Trophoblast cell (in vitro differentiated cells and primary cell): Measurements from ENCODE around the gene LMAN2.
A peak's percentile ranks its signal among the peaks of the same experiment; 100 is the strongest.

Experiments
- DNase-seq, 2 donors: peaks; one replicate each; pipeline ENCODE4 v3.0.0-alpha.2; 2016
- H2AFZ ChIP-seq: 2 replicates; pipeline ENCODE4 v1.6.1; 2013; ENCODE audit warnings: low read length, moderate library complexity, mild to moderate bottlenecking; ENCODE audit not compliant: insufficient read depth, poor library complexity
- H2AK5ac ChIP-seq: 2 replicates; pipeline ENCODE4 v1.6.1; 2013; ENCODE audit warnings: mild to moderate bottlenecking, low read length
- H2BK120ac ChIP-seq: 2 replicates; pipeline ENCODE4 v1.6.1; 2013; ENCODE audit warnings: low read length, mild to moderate bottlenecking, moderate library complexity; ENCODE audit not compliant: insufficient read depth, poor library complexity
- H2BK12ac ChIP-seq: 2 replicates; pipeline ENCODE4 v1.6.1; 2013; ENCODE audit warnings: mild to moderate bottlenecking, low read length, moderate library complexity
- H2BK5ac ChIP-seq: 2 replicates; pipeline ENCODE4 v1.6.1; 2013; ENCODE audit warnings: low read length, low read depth, moderate library complexity, mild to moderate bottlenecking; ENCODE audit not compliant: poor library complexity
- H3K14ac ChIP-seq: 2 replicates; pipeline ENCODE4 v1.6.1; 2013; ENCODE audit warnings: mild to moderate bottlenecking, low read length
- H3K18ac ChIP-seq: 2 replicates; pipeline ENCODE4 v1.6.1; 2013; ENCODE audit warnings: mild to moderate bottlenecking, low read length
- H3K23ac ChIP-seq: 2 replicates; pipeline ENCODE4 v1.6.1; 2013; ENCODE audit warnings: low read length
- H3K27ac ChIP-seq: 2 replicates; pipeline ENCODE4 v1.5.1; 2013; ENCODE audit warnings: low read depth, mild to moderate bottlenecking, inconsistent platforms, low read length, moderate library complexity
- H3K27me3 ChIP-seq: 2 replicates; pipeline ENCODE4 v1.6.1; 2013; ENCODE audit warnings: inconsistent platforms, mild to moderate bottlenecking, low read length, moderate library complexity; ENCODE audit not compliant: insufficient read depth
- H3K36me3 ChIP-seq, 2 experiments: 1 replicate in 1 of 2; 2 replicates in 1 of 2; pipeline ENCODE4 v1.6.1; 2013; ENCODE audit warnings: low read length in 2 of 2, mild to moderate bottlenecking in 2 of 2, moderate library complexity in 1 of 2; ENCODE audit not compliant: insufficient read depth in 2 of 2, control insufficient read depth in 1 of 2
- H3K4ac ChIP-seq: 2 replicates; pipeline ENCODE4 v1.6.1; 2013; ENCODE audit warnings: low read depth, mild to moderate bottlenecking, low read length, moderate library complexity
- H3K4me1 ChIP-seq, 2 experiments: 1 replicate in 1 of 2; 2 replicates in 1 of 2; pipeline ENCODE4 v1.6.1; 2013; ENCODE audit warnings: low read length in 2 of 2, mild to moderate bottlenecking in 2 of 2, moderate library complexity in 1 of 2; ENCODE audit not compliant: insufficient read depth in 2 of 2, control insufficient read depth in 1 of 2
- H3K4me2 ChIP-seq: 2 replicates; pipeline ENCODE4 v1.6.1; 2013; ENCODE audit warnings: inconsistent platforms, mild to moderate bottlenecking, low read length, moderate library complexity
- H3K4me3 ChIP-seq: 2 replicates; pipeline ENCODE4 v1.5.1; 2013; ENCODE audit warnings: mild to moderate bottlenecking, low read depth, low read length, inconsistent platforms
- H3K79me1 ChIP-seq: one replicate; pipeline ENCODE4 v1.6.1; 2013; ENCODE audit warnings: low read length
- H3K79me2 ChIP-seq: 2 replicates; pipeline ENCODE4 v1.6.1; 2013; ENCODE audit warnings: low read length, mild to moderate bottlenecking; ENCODE audit not compliant: control insufficient read depth, insufficient read depth, poor library complexity
- H3K9ac ChIP-seq: 2 replicates; pipeline ENCODE4 v1.6.1; 2013; ENCODE audit warnings: mild to moderate bottlenecking, low read length
- H3K9me3 ChIP-seq: 2 replicates; pipeline ENCODE4 v1.6.1; 2013; ENCODE audit warnings: low read depth, mild to moderate bottlenecking, control low read depth, inconsistent platforms, low read length; ENCODE audit not compliant: insufficient read depth
- H4K12ac ChIP-seq: 2 replicates; pipeline ENCODE4 v1.6.1; 2013; ENCODE audit warnings: low read depth, mild to moderate bottlenecking, low read length, moderate library complexity
- H4K8ac ChIP-seq: 2 replicates; pipeline ENCODE4 v1.6.1; 2013; ENCODE audit warnings: low read depth, mild to moderate bottlenecking, low read length, moderate library complexity
- H4K91ac ChIP-seq: one replicate; pipeline ENCODE4 v1.6.1; 2013; ENCODE audit warnings: low read depth, mild to moderate bottlenecking, low read length, moderate library complexity
- WGBS: extraction: QIAGEN DNeasy Blood & Tissue Kit; methylation state at CpG from one replicate; pipeline ENCODE4 v1.1.7; 2013; ENCODE audit warnings: missing lambda C conversion rate; ENCODE audit not compliant: insufficient read length, insufficient coverage; ENCODE audit errors: extremely low coverage; 5-methylcytosine and 5-hydroxymethylcytosine counted together

Gene LMAN2

GRCh38 chr5:177382423-177383029 is 31.1 kb upstream of the LMAN2 start:
- peaks cover 1% of the 10 kb centered on the region for H3K9me3 ChIP-seq
- no peaks in the 10 kb centered on the region for H3K79me2 ChIP-seq
- H2AK5ac ChIP-seq = no peak overlapping the region
- no peaks in the 10 kb centered on the region for H3K36me3 ChIP-seq
- no peak overlapping the region for H4K91ac ChIP-seq
- H4K8ac ChIP-seq = no peak overlapping the region
- H3K23ac ChIP-seq = no peak overlapping the region
- H3K18ac ChIP-seq = no peak overlapping the region
- H3K4ac ChIP-seq = no peak overlapping the region
- no peak overlapping the region for H3K9ac ChIP-seq
- no peaks in the 10 kb centered on the region for H3K27me3 ChIP-seq
- H3K4me2 ChIP-seq = no peak overlapping the region
- H2BK120ac ChIP-seq = no peak overlapping the region
- no peak overlapping the region for H3K14ac ChIP-seq
- no peak overlapping the region for H2BK5ac ChIP-seq
- H2AFZ ChIP-seq = no peak overlapping the region
- no peak overlapping the region for H3K4me3 ChIP-seq
- no peaks in the 10 kb centered on the region for H3K4me1 ChIP-seq
- DNase-seq = no peak
- H3K27ac ChIP-seq = no peak overlapping the region
- no peak overlapping the region for H4K12ac ChIP-seq
- H2BK12ac ChIP-seq = no peak overlapping the region
- WGBS = no CpG with 5 or more reads among the region's 11 CpGs
- H3K79me1 ChIP-seq = no peaks in the 10 kb centered on the region

- H3K18ac ChIP-seq = no peak overlapping the region
- H3K4me1 ChIP-seq = no peaks in the 10 kb centered on the region
- H3K23ac ChIP-seq = no peak overlapping the region
- no CpG with 5 or more reads among the region's 6 CpGs for WGBS
- no peak overlapping the region for H3K14ac ChIP-seq
- H2BK12ac ChIP-seq = no peak overlapping the region
- H3K27ac ChIP-seq = no peak overlapping the region
- no peak overlapping the region for H4K8ac ChIP-seq
- no peak overlapping the region for H2BK120ac ChIP-seq
- no peaks in the 10 kb centered on the region for H3K9me3 ChIP-seq
- no peak overlapping the region for H4K12ac ChIP-seq
- no peaks in the 10 kb centered on the region for H3K79me2 ChIP-seq
- H3K4ac ChIP-seq = no peak overlapping the region
- no peak overlapping the region for H3K4me3 ChIP-seq
- H4K91ac ChIP-seq = no peak overlapping the region
- H3K36me3 ChIP-seq = no peaks in the 10 kb centered on the region
- H2AK5ac ChIP-seq = no peak overlapping the region
- no peak overlapping the region for H2AFZ ChIP-seq
- no peak overlapping the region for H3K9ac ChIP-seq
- H3K4me2 ChIP-seq = no peak overlapping the region
- H3K27me3 ChIP-seq = no peaks in the 10 kb centered on the region
- H2BK5ac ChIP-seq = no peak overlapping the region
- H3K79me1 ChIP-seq = no peaks in the 10 kb centered on the region
- DNase-seq = no peak
Measured at GRCh38 chr5:177380805-177381126, 29.3 kb upstream of the LMAN2 start.

GRCh38 chr5:177378884-177379883 is 27.7 kb upstream of the LMAN2 start:
- no peak overlapping the region for H3K4ac ChIP-seq
- no peak overlapping the region for H2BK5ac ChIP-seq
- H3K27ac ChIP-seq = no peak overlapping the region
- no peak overlapping the region for H3K23ac ChIP-seq
- DNase-seq = peak; percentile 81 to 91
- H4K8ac ChIP-seq = no peak overlapping the region
- no peak overlapping the region for H2BK120ac ChIP-seq
- H3K9ac ChIP-seq = no peak overlapping the region
- no peak overlapping the region for H3K4me2 ChIP-seq
- no peaks in the 10 kb centered on the region for H3K36me3 ChIP-seq
- H3K79me1 ChIP-seq = no peaks in the 10 kb centered on the region
- H3K79me2 ChIP-seq = no peaks in the 10 kb centered on the region
- no peaks in the 10 kb centered on the region for H3K27me3 ChIP-seq
- H2AFZ ChIP-seq = no peak overlapping the region
- no peak overlapping the region for H4K12ac ChIP-seq
- H3K14ac ChIP-seq = no peak overlapping the region
- H2AK5ac ChIP-seq = no peak overlapping the region
- H3K4me3 ChIP-seq = no peak overlapping the region
- H3K18ac ChIP-seq = no peak overlapping the region
- H3K9me3 ChIP-seq = no peaks in the 10 kb centered on the region
- H2BK12ac ChIP-seq = no peak overlapping the region
- WGBS = no CpG with 5 or more reads among the region's 15 CpGs
- no peak overlapping the region for H4K91ac ChIP-seq
- no peaks in the 10 kb centered on the region for H3K4me1 ChIP-seq

GRCh38 chr5:177377851-177378776 is 26.6 kb upstream of the LMAN2 start:
- no peak overlapping the region for H3K4me3 ChIP-seq
- H3K4me2 ChIP-seq = no peak overlapping the region
- H2AK5ac ChIP-seq = no peak overlapping the region
- no peak overlapping the region for H3K23ac ChIP-seq
- H3K9ac ChIP-seq = no peak overlapping the region
- H4K8ac ChIP-seq = no peak overlapping the region
- no peak for DNase-seq
- no peaks in the 10 kb centered on the region for H3K79me1 ChIP-seq
- no peaks in the 10 kb centered on the region for H3K4me1 ChIP-seq
- H3K4ac ChIP-seq = no peak overlapping the region
- no peak overlapping the region for H2AFZ ChIP-seq
- H2BK120ac ChIP-seq = no peak overlapping the region
- no peaks in the 10 kb centered on the region for H3K79me2 ChIP-seq
- no peak overlapping the region for H2BK5ac ChIP-seq
- no CpG with 5 or more reads among the region's 8 CpGs for WGBS
- no peaks in the 10 kb centered on the region for H3K9me3 ChIP-seq
- H3K36me3 ChIP-seq = no peaks in the 10 kb centered on the region
- H3K18ac ChIP-seq = no peak overlapping the region
- H3K27ac ChIP-seq = no peak overlapping the region
- H4K12ac ChIP-seq = no peak overlapping the region
- no peak overlapping the region for H2BK12ac ChIP-seq
- H3K14ac ChIP-seq = no peak overlapping the region
- H3K27me3 ChIP-seq = no peaks in the 10 kb centered on the region
- no peak overlapping the region for H4K91ac ChIP-seq
